NCI-H510A (cell line): ENCODE measurements around the gene ALOX5.

Experiments
- DNase-seq: peaks from one replicate; lab custom pipeline; 2025; lab: John Stamatoyannopoulos, UW

Gene ALOX5

DNA sequence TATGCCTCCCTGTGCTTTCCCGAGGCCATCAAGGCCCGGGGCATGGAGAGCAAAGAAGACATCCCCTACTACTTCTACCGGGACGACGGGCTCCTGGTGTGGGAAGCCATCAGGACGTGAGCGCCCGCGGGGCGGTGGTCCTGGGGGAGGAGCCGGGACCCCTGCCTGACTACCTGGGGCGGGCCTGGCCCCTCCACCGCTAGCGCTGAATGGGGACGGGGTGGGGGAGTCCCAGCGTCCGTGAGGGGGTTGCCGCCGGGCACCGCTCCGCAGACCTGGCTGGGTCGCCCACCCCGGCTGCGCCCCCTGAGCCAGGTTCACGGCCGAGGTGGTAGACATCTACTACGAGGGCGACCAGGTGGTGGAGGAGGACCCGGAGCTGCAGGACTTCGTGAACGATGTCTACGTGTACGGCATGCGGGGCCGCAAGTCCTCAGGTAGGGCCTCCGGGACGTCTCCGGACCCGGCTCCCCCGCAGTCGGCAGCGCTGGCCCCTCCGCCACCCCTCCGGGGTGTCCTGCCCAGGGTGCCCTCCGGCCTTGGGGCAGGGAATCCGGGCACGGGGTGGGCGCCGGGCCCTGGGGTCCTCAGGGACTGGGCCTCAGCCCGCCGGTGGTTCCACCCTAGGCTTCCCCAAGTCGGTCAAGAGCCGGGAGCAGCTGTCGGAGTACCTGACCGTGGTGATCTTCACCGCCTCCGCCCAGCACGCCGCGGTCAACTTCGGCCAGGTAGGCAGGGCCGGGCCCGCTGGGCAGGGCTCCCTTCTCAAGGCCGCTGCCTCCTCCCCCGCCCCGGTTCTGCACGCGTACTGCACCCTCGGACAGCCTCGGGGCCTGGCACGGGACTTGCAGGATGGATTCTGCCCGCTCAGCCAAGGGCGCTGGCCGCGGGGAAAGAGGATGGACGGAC lies 69.3 kb downstream of the ALOX5 start:
- DNase-seq: no peak

GRCh38 chr10:45444022-45444421 lies 70.0 kb downstream of the ALOX5 start:
- no peak for DNase-seq

- DNase-seq: no peak
These were observed 71.2 kb downstream of the ALOX5 start for GRCh38 chr10:45444976-45445898.

GRCh38 chr10:45446858-45447257 lies 72.8 kb downstream of the ALOX5 start:
- DNase-seq: no peak

DNA sequence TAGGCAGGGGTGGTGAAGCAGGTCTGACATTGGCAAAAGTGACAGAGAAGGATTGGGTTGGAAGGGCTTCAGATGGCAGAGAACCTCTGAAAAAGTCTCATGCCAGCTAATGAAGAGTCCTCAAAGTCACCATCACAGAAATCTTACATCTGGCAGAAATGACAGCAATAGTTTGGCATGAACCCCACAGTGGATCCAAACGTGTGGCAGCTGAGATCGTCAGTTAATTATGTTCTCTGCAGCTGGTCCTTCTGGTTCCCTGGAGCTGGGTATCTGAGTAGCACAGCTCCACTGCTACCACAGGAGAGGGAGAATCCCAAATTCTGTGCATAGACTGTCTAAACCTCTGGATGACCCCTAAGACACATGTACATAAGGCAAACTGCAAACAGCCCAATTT lies 73.4 kb downstream of the ALOX5 start:
- no peak for DNase-seq

GRCh38 chr10:45450866-45451265 lies 76.8 kb downstream of the ALOX5 start:
- DNase-seq: no peak

DNA sequence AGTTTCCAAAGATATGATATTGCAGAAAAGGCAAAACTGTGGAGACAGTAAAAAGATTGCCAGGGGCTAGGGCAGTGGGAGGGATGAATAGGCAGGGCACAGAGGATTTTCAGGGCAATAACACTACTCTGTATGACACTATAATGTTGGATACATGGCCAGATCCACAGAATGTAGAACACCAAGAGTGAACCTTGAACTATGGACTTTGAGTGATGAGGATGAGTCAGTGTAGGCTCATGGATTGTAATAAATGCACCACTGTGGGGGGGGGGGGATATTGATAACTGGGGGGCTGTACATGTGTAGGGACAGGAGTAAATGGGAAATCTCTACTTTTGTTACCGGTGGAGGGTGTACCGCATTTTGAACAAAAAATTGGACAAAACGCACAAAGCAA lies 77.4 kb downstream of the ALOX5 start:
- DNase-seq: no peak

DNA sequence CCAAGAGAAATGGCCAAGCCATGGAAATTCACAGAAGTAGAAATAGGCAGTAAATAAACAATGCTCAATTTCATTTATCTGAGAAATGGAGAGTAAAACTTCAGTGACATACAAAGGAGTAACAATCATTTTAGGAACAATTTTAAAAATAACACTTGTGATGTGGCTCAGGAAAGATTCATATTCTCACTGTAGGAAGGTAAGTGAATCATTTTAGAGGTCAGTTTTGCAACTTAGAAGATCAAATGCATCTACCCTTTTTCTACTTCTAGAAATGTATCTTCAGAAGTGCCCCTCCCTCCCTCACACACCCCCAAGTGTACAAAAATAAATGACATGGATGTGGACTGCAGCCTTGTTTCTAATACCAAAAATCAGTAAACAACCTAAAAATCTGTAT lies 78.3 kb downstream of the ALOX5 start:
- no peak for DNase-seq

- DNase-seq: no peak
These were observed 78.9 kb downstream of the ALOX5 start for GRCh38 chr10:45452743-45453452.

GRCh38 chr10:45453639-45454255 lies 79.7 kb downstream of the ALOX5 start:
- no peak for DNase-seq

GRCh38 chr10:45454262-45454661 lies 80.2 kb downstream of the ALOX5 start:
- no peak for DNase-seq

GRCh38 chr10:45454859-45455258 lies 80.8 kb downstream of the ALOX5 start:
- DNase-seq: no peak

DNA sequence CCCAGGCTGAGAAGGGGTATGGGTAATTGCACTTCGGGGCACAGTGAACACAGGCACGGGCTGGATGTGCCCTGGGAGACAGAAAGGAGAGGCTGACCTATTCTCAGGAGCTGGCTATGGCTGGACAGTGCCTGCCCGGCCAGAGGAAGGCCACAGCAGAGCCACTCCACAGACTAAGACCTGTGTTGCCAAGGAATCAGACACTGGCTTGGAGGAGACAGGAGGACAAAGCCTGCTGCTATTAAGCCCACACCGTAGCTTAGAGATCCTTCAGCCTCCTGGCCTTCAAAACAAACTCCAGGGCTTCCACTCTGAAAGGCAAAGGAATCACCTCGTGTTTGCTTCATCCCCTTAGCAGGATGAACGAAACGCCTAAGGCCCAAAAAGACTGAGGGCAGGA lies 82.2 kb downstream of the ALOX5 start:
- no peak for DNase-seq

DNA sequence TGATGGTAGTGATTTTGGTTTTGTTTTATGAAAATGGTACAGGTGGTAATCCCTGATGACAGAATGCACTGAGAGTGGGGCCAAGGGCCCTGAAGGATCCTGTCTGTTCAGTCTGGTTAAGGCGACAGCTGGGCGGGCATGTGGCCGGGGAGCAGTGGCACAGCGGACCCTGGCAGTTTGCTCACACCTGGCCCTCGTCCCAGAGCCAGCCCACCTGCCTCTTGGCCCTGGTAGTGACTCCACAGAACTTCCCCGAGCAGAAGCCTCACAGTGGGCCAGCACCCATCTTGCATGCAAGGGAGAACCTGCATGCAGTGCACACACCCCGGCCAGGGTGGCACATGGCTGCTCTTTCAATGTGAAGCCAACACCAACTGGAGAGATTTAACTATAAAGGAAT lies 82.8 kb downstream of the ALOX5 start:
- DNase-seq: no peak

- DNase-seq: no peak
These were observed 83.5 kb downstream of the ALOX5 start for GRCh38 chr10:45457487-45457886.

GRCh38 chr10:45460235-45460878 lies 86.3 kb downstream of the ALOX5 start:
- DNase-seq: no peak

DNA sequence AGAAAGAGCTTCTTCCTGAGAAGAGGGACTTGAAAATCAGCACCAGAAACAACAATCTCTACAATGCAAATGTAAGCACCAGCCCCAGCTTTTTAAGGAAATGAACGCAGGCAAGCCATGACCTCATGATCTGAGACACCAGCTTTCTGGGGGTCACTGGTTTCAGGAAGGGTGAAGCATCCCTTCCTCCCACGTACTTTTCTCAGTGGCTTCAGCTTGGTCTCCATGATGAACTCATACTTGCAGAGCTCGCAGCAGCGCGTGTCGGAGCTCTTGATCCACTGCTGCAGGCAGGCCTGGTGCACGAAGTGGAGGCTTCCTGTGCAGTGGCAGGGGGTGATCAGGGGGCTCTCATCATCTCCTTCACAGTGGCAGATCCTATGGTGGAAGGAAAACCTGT lies 87.0 kb downstream of the ALOX5 start:
- DNase-seq: no peak

DNA sequence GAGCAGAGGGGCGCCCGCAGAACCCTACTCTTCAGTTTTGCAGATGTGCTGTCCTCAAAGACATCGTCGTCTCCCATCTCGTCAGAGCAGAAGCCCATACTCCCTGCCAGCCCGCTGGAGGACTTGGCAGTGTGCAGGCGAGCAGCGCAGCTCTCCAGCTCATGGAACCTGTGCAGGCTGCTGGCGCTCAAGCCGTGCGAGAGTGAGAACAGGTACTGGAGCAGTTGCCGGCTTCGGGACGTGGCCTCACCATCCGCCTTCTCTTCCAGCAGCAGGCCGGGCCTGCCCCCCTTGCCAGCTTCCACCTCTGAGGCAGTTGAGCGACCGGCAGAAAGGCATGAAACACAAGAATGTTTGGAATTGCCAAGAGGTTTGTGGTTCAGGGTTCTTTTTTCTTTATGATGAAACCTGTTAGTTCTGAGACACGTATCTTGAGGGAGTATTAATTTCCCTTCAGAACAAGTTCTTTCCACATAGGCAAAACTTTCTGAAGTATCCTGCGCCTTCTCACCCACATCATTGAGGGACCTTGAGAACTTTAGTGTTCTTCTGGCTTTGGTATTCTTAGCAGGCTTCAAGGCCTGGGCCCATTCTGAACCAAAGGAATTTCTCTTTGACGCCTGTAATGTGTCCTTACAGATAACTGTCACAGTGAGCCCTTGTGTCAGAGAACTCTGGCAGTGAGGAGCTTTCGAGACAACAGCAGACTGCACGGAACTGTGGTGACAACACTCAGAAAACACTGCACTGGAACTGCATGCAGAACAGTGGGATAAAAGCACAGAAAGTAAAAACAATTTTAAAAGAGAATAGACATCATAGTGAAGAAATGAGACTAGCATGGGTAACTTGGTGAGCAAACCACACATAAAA lies 89.5 kb downstream of the ALOX5 start:
- DNase-seq: no peak

DNA sequence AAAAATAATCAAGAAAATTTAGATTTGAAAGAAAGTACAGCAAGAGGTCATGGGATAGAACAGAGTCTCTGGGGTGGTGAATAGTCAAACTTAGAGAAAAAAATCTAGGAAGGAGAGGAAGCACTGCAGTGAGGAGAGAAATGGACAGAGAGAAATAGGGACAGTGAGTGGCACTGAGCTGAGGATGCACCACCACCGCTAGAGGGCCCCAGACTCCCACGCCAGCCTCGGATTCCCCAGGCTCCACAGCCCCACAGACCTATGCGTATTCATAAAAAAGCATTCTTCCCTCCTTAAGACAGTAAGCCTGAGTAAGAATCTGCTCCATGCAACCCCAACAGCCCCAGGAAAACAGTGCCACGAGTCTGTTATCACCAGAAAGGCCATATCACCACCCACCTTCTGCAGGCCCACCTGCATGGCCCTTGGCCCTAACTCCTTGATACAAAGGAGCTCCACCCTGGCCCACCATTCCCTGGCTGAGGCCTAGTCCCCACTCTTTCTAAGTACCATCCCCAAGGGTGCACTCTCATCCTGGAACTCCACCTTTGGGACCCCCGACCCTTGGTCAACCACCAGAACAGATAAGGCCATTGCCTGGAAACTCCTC lies 91.0 kb downstream of the ALOX5 start:
- DNase-seq: no peak

GRCh38 chr10:45466784-45467183 lies 92.8 kb downstream of the ALOX5 start:
- no peak for DNase-seq
